ENCODE data around the gene JAZF1.

GRCh38 chr7:27901028-27901760, 279.4 kb downstream of the JAZF1 start:
- TF ChIP-seq EZH2 (IDR thresholded peaks at IDR 0.05; ENCODE audit: borderline replicate concordance, low read depth, low read length, poor library complexity, severe bottlenecking) (no peak), CTCF (conservative IDR thresholded peaks at IDR 0.05; ENCODE audit: low read depth, low read length) (no peak)
